GM21737 (cell line): ENCODE data around the gene DDA1.
"Not testable (repeated sequence)": the region's sequence is repeated elsewhere in the genome, so short reads cannot be mapped to it uniquely, and the experiment has no call there.

Source experiments
- ATAC-seq: cut with Tn5 transposase; IDR thresholded peaks from one replicate; pipeline ENCODE4 v1.9.1; 2021; ENCODE audit warnings: mild to moderate bottlenecking, moderate library complexity; ENCODE audit not compliant: unreplicated experiment

The DDA1 gene

DNA sequence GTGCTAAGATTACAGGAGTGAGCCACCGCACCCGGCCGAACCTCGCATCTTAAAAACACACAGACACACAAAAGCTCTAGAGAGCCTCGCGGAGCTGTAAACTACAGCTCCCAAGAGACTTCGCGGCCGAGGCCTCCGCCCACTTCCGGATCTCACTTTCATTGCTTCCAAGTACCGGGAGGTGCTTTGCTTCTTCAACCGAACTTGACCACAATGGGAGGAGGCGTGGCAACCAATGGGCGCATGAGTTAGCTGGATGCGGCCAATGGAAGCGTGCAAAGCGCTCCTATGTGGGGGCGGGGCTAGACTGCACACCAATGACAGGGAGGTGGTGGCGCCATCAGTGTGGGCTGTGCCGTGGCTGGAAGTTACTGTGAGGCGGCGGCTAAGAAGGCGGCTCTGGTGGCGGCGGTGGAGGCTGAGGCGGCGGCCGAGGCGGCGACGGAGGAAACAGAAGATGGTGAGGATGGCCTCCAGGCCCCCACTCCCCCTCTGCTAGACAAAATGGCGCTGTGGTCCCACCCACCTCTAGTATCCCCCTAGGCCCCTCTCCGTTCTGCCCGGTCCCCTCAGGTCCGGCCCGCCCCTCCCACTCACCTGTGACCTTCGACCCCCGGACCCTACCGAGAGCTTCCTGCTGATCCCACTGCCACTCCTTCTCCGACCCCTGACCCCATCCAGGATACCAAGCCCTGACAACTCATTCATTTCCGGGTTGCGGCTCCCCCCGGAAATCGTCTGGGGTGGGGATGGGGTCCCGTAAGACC, at the start of gene DDA1:
Gene DDA1, plus strand, starts transcription at position 366 of the 767 bp plus-strand sequence. Its CDS starts 92 bp downstream, at position 458.
- peak; percentile 52 for ATAC-seq

DNA sequence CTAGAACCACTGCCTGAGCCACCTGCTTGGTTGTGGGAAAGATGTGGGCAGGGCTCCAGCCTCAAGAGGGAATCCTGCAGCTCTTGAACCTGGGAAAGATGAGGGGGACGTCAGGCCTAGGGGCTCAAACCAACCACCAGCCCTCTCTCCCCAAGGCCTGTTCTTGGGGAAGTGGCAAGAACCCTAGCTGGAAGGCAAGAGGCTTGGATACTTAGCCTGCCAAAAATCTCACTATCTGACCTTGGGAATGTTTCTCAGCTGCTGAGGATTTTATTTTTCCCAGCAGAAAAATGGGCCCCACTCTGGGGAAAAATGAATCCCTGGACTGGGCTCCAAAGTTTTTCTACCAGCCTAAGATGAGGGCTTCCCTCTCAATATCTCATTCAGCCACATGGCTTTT, 49.4 kb upstream of the DDA1 start:
- no peak for ATAC-seq

DNA sequence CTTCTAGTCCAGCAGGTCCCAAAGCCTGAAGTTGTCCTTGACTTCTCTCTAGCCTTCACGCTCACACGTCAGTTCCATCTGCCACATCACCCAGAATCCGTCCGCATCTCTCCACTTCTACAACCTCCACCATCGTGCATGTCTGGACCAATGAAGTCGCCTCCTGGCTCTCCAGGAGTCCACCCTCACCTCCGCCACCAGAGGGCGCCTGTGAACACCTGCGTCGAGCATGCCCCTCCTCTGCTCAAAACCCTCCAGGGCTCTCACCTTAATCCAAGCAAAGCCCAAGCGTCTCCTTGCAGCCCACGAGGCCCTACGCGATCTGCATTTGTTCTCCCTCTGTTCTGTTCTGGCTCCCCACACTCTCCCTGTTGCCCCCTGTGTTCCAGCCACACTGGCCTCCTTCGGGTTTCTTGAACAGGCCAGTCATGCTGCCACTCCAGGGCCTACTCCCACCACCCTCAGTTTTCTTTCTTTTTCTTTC, 48.5 kb upstream of the DDA1 start:
- peak; percentile 81 for ATAC-seq

DNA sequence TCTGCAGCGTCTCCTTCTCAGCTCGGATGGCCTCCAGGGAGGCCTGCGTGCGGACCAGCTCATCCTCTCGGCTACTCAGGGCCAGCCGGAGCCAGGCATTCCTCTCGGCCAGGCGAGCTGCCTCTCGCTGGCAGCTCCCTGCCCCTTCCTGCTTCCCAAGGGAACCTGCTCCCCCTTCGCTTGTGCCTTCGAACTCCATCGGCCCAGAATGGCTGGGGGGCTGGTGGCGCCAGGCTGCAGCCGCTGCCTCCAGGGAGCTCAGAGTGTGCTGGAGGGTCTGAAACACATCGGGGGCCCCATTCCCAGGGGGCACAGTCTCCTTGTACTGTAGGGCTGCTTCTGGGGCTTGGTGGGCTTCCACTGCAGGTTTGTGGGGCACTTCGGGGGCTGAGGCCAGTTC, 46.8 kb upstream of the DDA1 start:
- no peak for ATAC-seq

DNA sequence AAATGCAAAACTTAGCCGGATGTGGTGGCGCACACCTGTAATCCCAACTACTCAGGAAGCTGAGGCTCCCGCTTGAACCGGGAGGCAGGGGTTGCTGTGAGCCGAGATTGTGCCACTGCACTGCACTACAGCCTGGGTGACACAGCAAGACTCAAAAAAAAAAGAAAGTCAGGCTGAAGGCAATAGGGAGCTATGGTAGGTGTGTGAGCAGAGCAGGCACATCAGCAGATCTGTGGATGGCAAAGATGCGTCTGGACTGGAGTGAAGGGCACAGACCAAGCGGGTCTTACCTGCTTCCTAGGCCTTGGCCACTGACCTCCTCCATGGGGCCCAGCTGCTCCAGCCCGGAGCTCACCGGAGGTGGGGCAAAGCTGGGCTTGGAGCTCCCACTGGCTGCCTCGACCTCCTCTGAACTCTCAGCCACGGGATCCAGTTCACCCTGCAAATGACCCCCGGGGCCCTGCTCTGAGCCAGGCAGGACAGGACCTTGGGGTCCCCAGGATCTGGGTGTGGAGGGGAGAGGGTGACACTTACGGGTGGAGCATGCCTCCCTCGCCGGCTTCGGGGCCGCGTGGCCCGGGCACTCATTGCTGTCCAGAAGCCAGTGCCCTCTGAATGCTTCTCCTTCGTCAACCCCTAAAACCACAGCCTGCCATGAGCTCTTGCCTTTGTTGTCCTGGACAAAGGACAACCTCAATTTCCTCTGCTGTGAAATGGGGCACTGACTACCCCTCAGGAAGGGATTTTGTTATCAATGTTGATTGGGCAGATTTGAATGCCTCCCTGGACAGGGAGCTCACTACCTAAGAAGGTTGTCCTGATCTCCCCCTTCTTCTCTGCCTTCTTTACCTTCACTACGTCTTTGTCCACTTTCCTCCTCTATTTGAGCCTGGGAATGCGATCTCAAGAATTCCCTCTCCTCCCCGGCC, 45.4 kb upstream of the DDA1 start:
- no peak for ATAC-seq

DNA sequence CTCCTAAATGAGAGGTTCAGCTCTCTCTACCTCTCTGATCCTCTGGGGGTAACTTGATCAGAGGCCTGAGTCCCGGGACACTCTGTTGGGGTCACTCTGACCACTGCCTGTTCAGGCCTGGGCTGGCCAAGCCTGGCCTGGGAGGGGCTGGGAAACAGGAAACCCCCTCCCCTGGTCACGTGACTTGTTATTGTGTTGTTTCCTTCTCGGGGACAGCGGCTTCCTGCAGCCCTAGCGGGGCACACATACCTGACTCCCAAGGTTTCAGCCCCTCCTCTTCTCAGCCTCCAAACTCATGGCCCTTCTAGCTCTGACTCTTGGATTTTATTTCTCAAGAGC, 44.8 kb upstream of the DDA1 start, which contains the start of gene USHBP1:
Gene USHBP1, minus strand, starts transcription at position 105 of the 339 bp plus-strand sequence. CDS start 446 bp downstream, outside the sequence.
- no peak for ATAC-seq

DNA sequence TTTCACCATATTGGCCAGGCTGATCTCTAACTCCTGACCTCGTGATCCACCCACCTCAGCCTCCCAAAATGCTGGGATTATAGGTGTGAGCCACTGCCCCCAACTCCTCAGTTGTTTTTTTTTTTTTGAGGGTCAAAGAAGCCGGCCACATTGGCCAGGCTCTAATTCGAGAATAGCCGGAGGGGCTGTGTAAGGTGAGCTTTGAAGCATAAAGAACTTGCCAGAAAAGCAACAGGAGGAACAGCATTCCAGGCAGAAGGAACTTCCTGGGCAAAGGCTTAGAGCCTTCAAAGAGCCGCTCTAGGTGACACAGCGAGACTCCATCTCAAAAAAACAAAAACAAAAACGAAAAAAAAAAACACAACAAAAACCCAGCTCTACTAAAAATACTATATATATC, 43.3 kb upstream of the DDA1 start:
- no peak for ATAC-seq

DNA sequence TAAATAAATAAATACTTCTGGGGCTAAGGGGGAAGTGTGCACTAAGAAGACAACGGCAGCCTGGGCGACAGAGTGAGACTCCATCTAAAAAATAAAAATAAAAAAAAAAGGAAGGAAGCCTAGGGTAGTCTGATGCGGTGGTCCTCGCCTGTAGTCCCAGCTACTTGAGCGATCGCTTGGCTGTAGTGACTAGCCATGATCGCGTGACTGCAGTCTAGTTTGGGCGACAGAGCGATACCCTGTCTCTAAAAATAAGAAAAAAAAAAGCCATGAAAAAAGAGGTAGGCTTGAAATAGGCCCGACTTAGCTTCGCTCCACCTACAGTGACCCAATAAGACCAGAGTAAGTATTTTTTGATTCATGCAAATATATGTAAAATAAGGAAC, 42.8 kb upstream of the DDA1 start:
- ATAC-seq: peak; percentile 4

DNA sequence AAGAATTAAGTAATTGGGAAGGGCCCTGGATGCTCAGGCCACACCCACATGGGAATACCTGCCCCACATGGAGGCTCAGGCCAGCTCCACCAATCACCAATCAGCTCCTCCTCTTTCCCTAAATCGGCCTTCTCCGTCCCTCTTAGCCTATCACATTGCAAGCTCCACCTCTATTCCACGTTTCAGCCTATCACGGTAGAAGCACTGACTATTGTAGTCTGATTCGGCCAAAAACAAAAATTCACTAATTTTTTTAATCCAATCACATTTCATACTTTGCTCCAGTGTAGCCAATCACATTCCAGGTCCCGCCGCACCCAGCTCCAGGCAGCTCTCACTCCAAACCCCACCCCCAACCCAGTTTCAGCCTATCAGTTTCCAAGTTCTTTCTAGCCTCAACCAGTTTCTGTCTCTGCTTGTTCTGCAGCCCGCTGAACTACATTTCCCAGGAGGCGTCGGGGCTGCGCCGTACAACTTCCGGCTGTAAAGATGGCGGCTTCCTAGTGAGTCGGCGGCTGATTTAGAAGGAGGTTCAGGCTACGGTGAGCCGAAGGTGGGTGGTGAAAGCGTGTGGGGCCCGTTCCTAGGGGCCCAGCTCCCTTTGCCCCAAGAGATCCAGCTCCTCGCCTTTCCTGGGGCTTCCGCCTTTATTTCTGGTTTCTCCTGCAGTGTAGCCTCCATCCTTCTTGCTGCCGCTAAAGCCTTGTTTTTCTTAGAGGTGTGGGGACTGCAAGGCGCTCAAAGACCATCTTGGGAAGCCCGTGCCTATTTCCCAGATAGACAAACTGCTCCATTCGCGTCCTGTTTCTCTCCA, 42.2 kb upstream of the DDA1 start, which contains the start of gene BABAM1:
Gene BABAM1, plus strand, starts transcription at position 469 of the 814 bp plus-strand sequence. CDS start 1,364 bp downstream, outside the sequence.
- peak; percentile 89 for ATAC-seq

DNA sequence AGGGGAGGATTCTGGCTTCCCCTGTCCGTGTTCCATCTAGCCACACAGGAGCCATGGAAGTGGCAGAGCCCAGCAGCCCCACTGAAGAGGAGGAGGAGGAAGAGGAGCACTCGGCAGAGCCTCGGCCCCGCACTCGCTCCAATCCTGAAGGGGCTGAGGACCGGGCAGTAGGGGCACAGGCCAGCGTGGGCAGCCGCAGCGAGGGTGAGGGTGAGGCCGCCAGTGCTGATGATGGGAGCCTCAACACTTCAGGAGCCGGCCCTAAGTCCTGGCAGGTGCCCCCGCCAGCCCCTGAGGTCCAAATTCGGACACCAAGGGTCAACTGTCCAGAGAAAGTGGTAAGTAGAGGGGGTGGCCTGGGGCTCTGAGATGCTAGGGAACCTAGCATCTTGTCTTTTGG, 40.6 kb upstream of the DDA1 start:
- no peak for ATAC-seq

DNA sequence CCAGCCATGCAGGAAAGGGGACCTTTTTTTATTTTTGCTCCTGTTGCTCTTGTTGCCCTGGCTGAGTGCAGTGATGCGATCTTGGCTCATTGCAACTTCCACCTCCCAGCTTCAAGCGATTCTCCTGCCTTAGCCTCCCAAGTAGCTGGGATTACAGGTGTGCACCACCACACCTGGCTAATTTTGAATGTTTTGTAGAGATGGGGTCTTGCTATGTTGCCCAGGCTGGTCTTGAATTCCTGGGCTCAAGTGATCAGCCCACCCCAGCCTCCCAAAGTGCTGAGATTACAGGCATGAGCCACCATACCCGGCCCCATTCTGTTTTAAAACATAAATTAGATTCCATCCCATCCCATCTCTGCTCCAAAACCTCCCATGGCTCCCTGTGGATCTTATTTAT, 34.5 kb upstream of the DDA1 start:
- ATAC-seq: not testable (repeated sequence)

DNA sequence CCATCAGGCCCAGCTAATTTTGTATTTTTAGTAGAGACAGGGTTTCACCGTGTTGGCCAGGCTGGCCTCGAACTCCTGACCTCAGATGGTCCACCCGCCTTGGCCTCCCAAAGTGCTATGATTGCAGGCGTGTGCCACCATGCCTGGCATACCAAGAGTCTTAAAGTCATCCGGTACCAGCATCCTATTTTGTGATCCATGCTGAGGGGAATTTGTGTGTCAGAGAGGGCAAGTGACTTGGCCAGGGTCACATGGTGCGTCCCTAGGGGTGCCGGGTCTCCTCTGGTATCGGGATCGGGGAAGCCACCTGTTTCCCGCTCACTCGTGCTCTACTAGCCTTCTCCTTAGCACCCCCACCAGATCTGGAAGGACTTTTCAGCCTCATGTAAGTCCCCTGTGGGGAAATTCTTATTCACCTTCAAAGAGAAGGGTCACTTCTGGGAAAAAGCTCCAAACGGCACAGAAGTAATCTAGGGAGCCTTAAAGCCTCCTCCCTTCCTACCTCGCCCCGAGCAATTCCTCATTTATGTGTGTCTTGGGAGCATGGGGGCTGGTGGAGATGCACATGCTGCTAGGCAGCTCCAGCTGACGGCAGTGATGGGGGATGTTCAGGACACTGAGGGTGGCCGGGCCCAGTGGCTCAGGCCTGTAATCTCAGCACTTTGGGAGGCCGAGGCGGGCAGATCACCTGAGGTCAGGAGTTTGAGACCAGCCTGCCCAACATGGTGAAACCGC, 33.8 kb upstream of the DDA1 start:
- no peak for ATAC-seq

DNA sequence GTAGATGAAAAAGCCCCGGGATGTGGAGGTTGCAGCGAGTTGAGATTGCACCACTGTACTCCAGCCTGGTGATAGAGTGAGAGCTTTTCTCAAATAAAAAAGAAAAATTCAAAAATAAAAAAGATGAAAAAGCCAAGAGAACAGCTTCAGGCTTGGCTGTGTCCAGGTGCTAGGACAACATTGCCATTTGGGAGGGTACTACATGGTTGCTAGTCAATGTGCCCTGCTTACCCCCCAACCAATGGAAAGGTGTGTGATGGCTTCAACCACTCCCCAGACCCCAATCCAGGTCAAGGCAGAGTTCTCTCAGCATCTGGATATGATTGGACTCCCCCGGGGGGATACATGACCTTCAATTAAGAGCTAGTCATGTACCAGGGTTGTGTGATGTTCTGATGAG, 29.9 kb upstream of the DDA1 start:
- no peak for ATAC-seq

DNA sequence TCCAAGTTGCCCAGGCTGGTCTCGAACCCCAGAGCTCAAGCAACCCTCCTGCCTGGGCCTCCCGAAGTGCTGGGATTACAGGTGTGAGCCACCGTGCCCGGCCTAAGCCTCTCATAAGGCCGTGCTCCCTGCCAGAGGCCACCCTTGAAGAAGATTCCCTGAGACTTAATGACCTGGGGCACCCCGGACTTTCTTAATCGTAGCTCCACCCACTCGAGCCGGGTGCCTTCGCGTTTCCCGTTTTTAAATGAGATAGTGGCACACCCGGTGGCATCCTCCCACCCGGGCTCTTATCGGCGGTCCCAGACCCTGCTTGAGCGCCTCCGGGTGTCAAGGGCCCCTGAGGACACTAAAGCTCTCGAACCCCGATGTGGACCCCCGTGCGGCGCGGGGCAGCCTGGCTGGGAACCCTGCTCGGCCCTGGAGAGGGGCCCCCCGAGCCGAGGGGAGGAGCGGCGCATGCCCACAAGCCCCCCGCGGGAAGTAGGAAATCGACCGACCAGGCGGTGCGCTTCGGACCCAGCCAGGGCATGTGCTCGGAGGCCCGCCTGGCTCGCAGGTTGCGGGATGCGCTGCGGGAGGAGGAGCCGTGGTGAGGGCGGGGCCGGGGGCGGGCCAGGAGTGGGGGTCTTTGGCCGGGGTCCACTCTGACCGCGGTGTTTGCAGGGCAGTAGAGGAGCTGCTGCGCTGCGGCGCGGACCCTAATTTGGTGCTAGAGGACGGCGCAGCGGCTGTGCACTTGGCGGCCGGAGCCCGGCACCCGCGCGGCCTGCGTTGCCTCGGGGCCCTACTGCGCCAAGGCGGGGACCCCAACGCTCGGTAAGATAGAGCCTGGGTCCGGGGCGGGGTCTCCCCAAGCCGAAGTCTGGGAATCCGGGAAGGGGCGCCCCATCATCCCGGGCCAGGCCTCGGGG, 27.7 kb upstream of the DDA1 start, which contains the start of gene ANKLE1:
Gene ANKLE1, plus strand, starts transcription at position 511 of the 914 bp plus-strand sequence. Its CDS starts 20 bp downstream, at position 531.
- ATAC-seq: peak; percentile 4

DNA sequence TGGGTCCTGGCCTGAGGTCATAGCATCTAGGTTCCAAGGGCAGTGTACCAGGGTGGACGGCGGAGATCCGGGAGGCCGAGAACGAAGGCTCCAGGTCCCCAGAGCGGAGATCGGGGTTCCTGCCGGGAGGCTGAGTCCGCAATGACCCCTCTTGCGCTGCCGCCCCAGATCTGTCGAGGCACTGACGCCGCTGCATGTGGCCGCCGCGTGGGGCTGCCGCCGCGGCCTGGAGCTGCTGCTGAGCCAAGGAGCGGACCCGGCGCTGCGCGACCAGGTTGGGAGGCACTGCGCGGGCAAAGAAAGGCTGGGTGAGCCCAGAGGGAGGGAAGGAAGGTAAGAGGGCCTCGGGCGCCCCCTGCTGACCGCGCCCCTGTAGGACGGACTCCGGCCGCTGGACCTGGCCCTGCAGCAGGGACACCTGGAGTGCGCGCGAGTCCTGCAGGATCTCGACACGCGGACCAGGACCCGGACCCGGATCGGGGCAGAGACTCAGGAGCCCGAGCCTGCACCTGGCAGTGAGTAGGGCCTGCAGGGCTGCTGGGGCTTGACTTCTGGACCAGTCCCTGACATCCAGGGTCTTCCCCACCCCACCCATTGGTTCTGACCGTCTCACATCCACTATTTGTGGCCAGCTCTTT, 26.8 kb upstream of the DDA1 start:
- peak; percentile 73 for ATAC-seq

DNA sequence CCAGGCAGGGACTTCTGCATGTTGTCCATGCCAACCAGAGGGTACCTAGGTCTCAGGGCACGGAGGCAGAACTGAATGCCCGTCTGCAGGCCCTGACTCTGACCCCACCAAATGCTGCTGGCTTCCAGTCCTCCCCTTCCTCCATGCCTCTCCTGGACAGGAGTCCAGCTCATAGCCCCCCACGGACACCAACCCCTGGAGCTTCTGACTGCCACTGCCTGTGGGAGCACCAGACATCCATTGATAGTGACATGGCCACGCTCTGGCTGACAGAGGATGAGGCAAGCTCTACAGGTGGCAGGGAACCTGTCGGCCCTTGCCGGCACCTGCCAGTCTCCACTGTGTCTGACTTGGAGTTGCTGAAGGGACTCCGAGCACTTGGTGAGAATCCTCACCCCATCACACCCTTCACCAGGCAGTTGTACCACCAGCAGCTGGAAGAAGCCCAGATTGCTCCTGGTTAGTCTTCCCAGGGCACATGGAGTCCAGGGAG, 25.8 kb upstream of the DDA1 start:
- no peak for ATAC-seq

DNA sequence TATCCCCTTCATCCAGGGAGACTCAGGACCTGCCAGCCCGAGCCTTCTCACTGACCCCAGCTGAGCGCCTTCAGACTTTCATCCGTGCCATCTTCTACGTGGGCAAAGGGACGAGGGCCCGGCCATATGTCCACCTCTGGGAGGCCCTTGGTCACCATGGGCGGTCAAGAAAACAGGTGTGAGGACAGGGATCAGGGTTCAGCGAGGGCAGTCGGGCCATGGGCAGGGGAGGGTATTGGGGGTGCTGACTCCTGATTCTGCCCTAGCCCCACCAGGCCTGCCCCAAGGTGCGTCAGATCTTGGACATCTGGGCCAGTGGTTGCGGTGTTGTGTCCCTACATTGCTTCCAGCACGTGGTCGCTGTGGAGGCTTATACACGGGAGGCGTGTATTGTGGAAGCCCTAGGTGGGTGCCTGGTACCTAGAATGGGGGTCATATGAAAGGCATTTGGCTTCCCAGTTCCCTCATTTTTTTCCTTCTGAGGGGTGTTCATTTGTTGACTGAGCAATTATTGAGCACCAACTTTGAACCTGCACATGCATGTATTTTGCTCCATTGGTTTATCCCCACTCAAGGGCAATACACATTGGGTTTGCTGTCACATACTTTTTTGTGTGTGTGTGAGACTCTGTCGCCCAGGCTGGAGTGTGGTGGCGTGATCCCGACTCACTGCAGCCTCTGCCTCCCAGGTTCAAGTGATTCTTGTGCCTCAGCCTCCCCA, 23.8 kb upstream of the DDA1 start:
- ATAC-seq: no peak

DNA sequence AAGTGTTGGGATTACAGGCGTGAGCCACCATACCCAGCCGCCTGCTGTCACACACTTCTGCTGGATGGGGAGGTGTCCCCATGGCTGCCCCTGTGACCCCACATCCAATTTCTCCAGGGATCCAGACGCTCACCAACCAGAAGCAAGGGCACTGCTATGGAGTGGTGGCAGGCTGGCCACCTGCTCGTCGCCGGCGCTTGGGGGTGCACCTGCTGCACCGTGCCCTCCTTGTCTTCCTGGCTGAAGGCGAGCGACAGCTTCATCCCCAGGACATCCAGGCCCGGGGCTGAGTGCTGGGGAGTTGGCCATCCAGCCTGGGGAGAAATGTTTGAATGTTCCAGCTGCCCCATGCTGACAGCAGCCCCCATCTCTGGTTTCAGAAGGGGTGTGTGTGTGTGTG, 23.1 kb upstream of the DDA1 start:
- no peak for ATAC-seq
